Gastrocnemius medialis (tissue), 4 donors: ENCODE results near the gene PICALM. TPM values are rescaled to one million over a fixed set of nuclear protein-coding genes. Genes with fewer than 3 reads are reported as not detected.

Experiments
- ATAC-seq, 2 donors: fragments of 150-250 bp; one replicate each; pipeline ENCODE4 v1.9.1; 2016
- DNase-seq, 2 donors: peaks; one replicate each; pipeline ENCODE4 v3.0.0-alpha.2; 2019
- H3K27ac ChIP-seq, 4 donors: fragments of 200-600 bp; sonication (generic); 1 replicate in 1 of 4; 2 replicates in 3 of 4; pipeline ENCODE4 v1.5.1; 2016 to 2018; ENCODE audit warnings: mild to moderate bottlenecking in 2 of 4, moderate library complexity in 1 of 4
- H3K27me3 ChIP-seq, 3 donors: fragments of 200-600 bp; sonication (generic) in 2 of 3; 1 replicate in 1 of 3; 2 replicates in 2 of 3; pipeline versions ENCODE4 v1.5.1 to v1.6.0; 2016 to 2019; ENCODE audit warnings: mild to moderate bottlenecking in 1 of 3, moderate library complexity in 1 of 3
- H3K36me3 ChIP-seq, 2 donors: fragments of 200-600 bp; sonication (generic) in 1 of 2; one replicate each; pipeline ENCODE4 v1.5.1; 2017 to 2018
- H3K4me1 ChIP-seq, 2 donors: fragments of 200-600 bp; sonication (generic) in 1 of 2; one replicate each; pipeline ENCODE4 v1.5.1; 2016 to 2017; ENCODE audit warnings: mild to moderate bottlenecking in 2 of 2
- H3K4me3 ChIP-seq, 4 donors: fragments of 200-600 bp; sonication (generic) in 3 of 4; 1 replicate in 1 of 4; 2 replicates in 3 of 4; pipeline ENCODE4 v1.5.1; 2016 to 2019; ENCODE audit warnings: mild to moderate bottlenecking in 2 of 4
- H3K9me3 ChIP-seq, 3 donors: fragments of 200-600 bp; sonication (generic) in 2 of 3; 1 replicate in 1 of 3; 2 replicates in 2 of 3; pipeline ENCODE4 v1.5.1; 2016 to 2019
- CTCF ChIP-seq, 5 experiments: fragments of 450-650 bp in 3 of 5; fragments of 200-600 bp in 2 of 5; sonication (generic) in 2 of 5; IDR thresholded peaks in 4 of 5; conservative IDR thresholded peaks in 1 of 5; 1 replicate in 4 of 5; 2 replicates in 1 of 5; pipeline ENCODE4 v1.5.1; 2016 to 2019; ENCODE audit warnings: antibody characterized with exemption in 5 of 5, mild to moderate bottlenecking in 3 of 5, moderate library complexity in 3 of 5
- POLR2A ChIP-seq, 2 donors: fragments of 450-650 bp; IDR thresholded peaks; one replicate each; pipeline ENCODE4 v1.6.1; 2017; ENCODE audit warnings: antibody characterized with exemption in 2 of 2, mild to moderate bottlenecking in 2 of 2, moderate library complexity in 2 of 2
- in situ Hi-C, 4 donors: fragments of 200-750 bp; cut with MboI; loops; one replicate each; pipeline versions ENCODE4 v1.15.0 to v1.8.0; 2017; ENCODE audit warnings: low sequenced_read_pairs in 4 of 4
- intact Hi-C: fragments of 100-400 bp; cut with DNase I; formaldehyde crosslinking; loops from one replicate; pipeline ENCODE4 v1.15.1; 2023; ENCODE audit warnings: low total_unique reads
- total RNA-seq, 4 donors: library from RNA; depleted of rRNA; stranded (reverse); fragments of >200 nt; gene quantifications; one replicate each; pipeline versions ENCODE4 v1.1.0 to v1.2.3, GENCODE V29; 2016

PICALM gene
- total RNA-seq, 4 donors from 2014 or later: 82.3 to 125 (median 107) TPM

- in situ Hi-C loops (no loop called here), intact Hi-C loops (no loop called here)
- no peaks in the 10 kb centered on the region for H3K9me3 ChIP-seq
- TF ChIP-seq CTCF (IDR thresholded peaks at IDR 0.05 in 4 of 5, conservative IDR thresholded peaks at IDR 0.05 in 1 of 5) (no peak), POLR2A (IDR thresholded peaks at IDR 0.05) (no peak)
- ATAC-seq (no peak), DNase-seq (no peak)
- no peak overlapping the region for H3K27ac ChIP-seq
- H3K36me3 ChIP-seq: no peaks in the 10 kb centered on the region
- no peaks in the 10 kb centered on the region for H3K27me3 ChIP-seq
- H3K4me3 ChIP-seq: no peak overlapping the region
- H3K4me1 ChIP-seq: no peaks in the 10 kb centered on the region
Measured at GRCh38 chr11:86099874-86100273, 31.0 kb upstream of the PICALM start.

GRCh38 chr11:86097980-86098379 is 29.1 kb upstream of the PICALM start:
- Histone ChIP-seq H3K9me3 (no peaks in the 10 kb centered on the region), H3K4me1 (no peaks in the 10 kb centered on the region), H3K27ac (no peak overlapping the region), H3K36me3 (no peaks in the 10 kb centered on the region), H3K4me3 (no peak overlapping the region), H3K27me3 (no peaks in the 10 kb centered on the region)
- TF ChIP-seq POLR2A (IDR thresholded peaks at IDR 0.05) (no peak), CTCF (IDR thresholded peaks at IDR 0.05 in 4 of 5, conservative IDR thresholded peaks at IDR 0.05 in 1 of 5) (no peak)
- intact Hi-C loops (no loop called here), in situ Hi-C loops (no loop called here)
- ATAC-seq: no peak
- DNase-seq: no peak

- ATAC-seq: no peak
- in situ Hi-C loops: no loop called here
Measured at GRCh38 chr11:86091566-86091965, 22.7 kb upstream of the PICALM start.

GRCh38 chr11:86091086-86091485 is 22.2 kb upstream of the PICALM start:
- no peaks in the 10 kb centered on the region for H3K9me3 ChIP-seq
- intact Hi-C loops: no loop called here

More at GRCh38 chr11:86091566-86091965, 22.7 kb upstream of the PICALM start:
- intact Hi-C loops: no loop called here
- no peak overlapping the region for H3K27ac ChIP-seq
- H3K9me3 ChIP-seq: no peaks in the 10 kb centered on the region
- TF ChIP-seq POLR2A (IDR thresholded peaks at IDR 0.05) (no peak), CTCF (IDR thresholded peaks at IDR 0.05 in 4 of 5, conservative IDR thresholded peaks at IDR 0.05 in 1 of 5) (no peak)
- H3K27me3 ChIP-seq: no peaks in the 10 kb centered on the region
- no peak overlapping the region for H3K4me3 ChIP-seq
- no peak for DNase-seq
- no peaks in the 10 kb centered on the region for H3K36me3 ChIP-seq
- peaks cover 0 to 6% of the 10 kb centered on the region in 2 donors for H3K4me1 ChIP-seq

More at GRCh38 chr11:86091086-86091485, 22.2 kb upstream of the PICALM start:
- ATAC-seq (no peak), DNase-seq (no peak)
- no peak for TF ChIP-seq POLR2A (IDR thresholded peaks at IDR 0.05)
- no peak for TF ChIP-seq CTCF (IDR thresholded peaks at IDR 0.05 in 4 of 5, conservative IDR thresholded peaks at IDR 0.05 in 1 of 5)
- H3K36me3 ChIP-seq: no peaks in the 10 kb centered on the region
- no peak overlapping the region for H3K27ac ChIP-seq
- in situ Hi-C loops: no loop called here
- H3K27me3 ChIP-seq: no peaks in the 10 kb centered on the region
- H3K4me3 ChIP-seq: no peak overlapping the region
- H3K4me1 ChIP-seq: peaks cover 0 to 6% of the 10 kb centered on the region in 2 donors
